K562 (cell line): ENCODE results near the gene CDK1.

ENCODE experiments used
- BHLHE40 ChIP-seq: IDR thresholded peaks from 2 replicates; pipeline ENCODE4 v1.6.1; 2011; ENCODE audit warnings: low read length, improper control_type of control experiment
- CC2D1A ChIP-seq: fragments of 450-650 bp; IDR thresholded peaks from 2 replicates; pipeline ENCODE4 v1.6.1; 2017; ENCODE audit warnings: mild to moderate bottlenecking
- CTCF ChIP-seq, 3 experiments: IDR thresholded peaks in 2 of 3; conservative IDR thresholded peaks in 1 of 3; 2 replicates each; pipeline ENCODE4 v1.5.1; 2011 to 2012; ENCODE audit warnings: low read length in 3 of 3, mild to moderate bottlenecking in 3 of 3, control low read depth in 2 of 3, improper control_type of control experiment in 1 of 3, inconsistent platforms in 1 of 3, low read depth in 1 of 3, mixed read lengths in 1 of 3, moderate library complexity in 1 of 3; ENCODE audit not compliant: insufficient read depth in 2 of 3
- HCFC1 ChIP-seq: IDR thresholded peaks from 2 replicates; pipeline ENCODE4 v1.6.1; 2012; ENCODE audit warnings: low read depth, low read length, improper control_type of control experiment
- MLX ChIP-seq, 2 experiments: fragments of 450-650 bp in 1 of 2; sonication (generic) in 1 of 2; formaldehyde crosslinking; conservative IDR thresholded peaks; 2 replicates each; pipeline versions ENCODE4 v1.4.0 to v1.8.1; 2020 to 2022; ENCODE audit warnings: mild to moderate bottlenecking in 1 of 2, missing genetic modification reagents in 1 of 2
- POLR2A ChIP-seq: fragments of 450-650 bp; conservative IDR thresholded peaks from 2 replicates; pipeline ENCODE4 v1.6.1; 2016
- POLR2AphosphoS5 ChIP-seq: IDR thresholded peaks from 2 replicates; pipeline ENCODE4 v1.6.1; 2011; ENCODE audit warnings: mild to moderate bottlenecking, low read depth, low read length, moderate library complexity; ENCODE audit not compliant: control insufficient read depth, insufficient read depth
- TAL1 ChIP-seq: fragments of 450-650 bp; IDR thresholded peaks from 2 replicates; pipeline ENCODE4 v1.6.1; 2016; ENCODE audit warnings: mild to moderate bottlenecking
- USF2 ChIP-seq: sonication (generic); formaldehyde crosslinking; IDR thresholded peaks from 2 replicates; pipeline ENCODE4 v1.5.0; 2020; ENCODE audit warnings: missing genetic modification reagents
- YY1 ChIP-seq, 3 experiments: IDR thresholded peaks; 2 replicates each; pipeline ENCODE4 v1.6.1; 2011; ENCODE audit warnings: low read length in 2 of 3, mild to moderate bottlenecking in 2 of 3, moderate library complexity in 2 of 3, borderline replicate concordance in 1 of 3, control low read depth in 1 of 3, low read depth in 1 of 3; ENCODE audit not compliant: insufficient read depth in 3 of 3, insufficient replicate concordance in 2 of 3, control insufficient read depth in 1 of 3, insufficient read length in 1 of 3; ENCODE audit errors: extremely low read depth in 1 of 3

GRCh38 chr10:60809157-60809556, 30.9 kb downstream of the CDK1 start:
- TF ChIP-seq POLR2AphosphoS5, result no peak
- TF ChIP-seq YY1 (IDR thresholded peaks at IDR 0.05; ENCODE audit: borderline replicate concordance in 1 of 3, control insufficient read depth in 1 of 3, extremely low read depth in 1 of 3, insufficient read depth in 3 of 3, insufficient read length in 1 of 3, insufficient replicate concordance in 2 of 3, low read depth in 1 of 3, low read length in 2 of 3), result no peak
- no peak for TF ChIP-seq CTCF (IDR thresholded peaks at IDR 0.05 in 2 of 3, conservative IDR thresholded peaks at IDR 0.05 in 1 of 3; ENCODE audit: insufficient read depth in 2 of 3, low read depth in 1 of 3, low read length in 3 of 3)
- no peak for TF ChIP-seq MLX (CRISPR knock-in tag; conservative IDR thresholded peaks at IDR 0.05)
- TF ChIP-seq CC2D1A, result no peak
- TF ChIP-seq USF2 (CRISPR knock-in tag), result no peak
- TF ChIP-seq HCFC1, result no peak
- no peak for TF ChIP-seq POLR2A
- no peak for TF ChIP-seq TAL1
- no peak for TF ChIP-seq BHLHE40
